HG03280 (cell line): ENCODE measurements around the gene TMEM135.
"Not testable (repeated sequence)": the region's sequence is repeated elsewhere in the genome, so short reads cannot be mapped to it uniquely, and the experiment has no call there.

Source experiments
- ATAC-seq: cut with Tn5 transposase; IDR thresholded peaks from one replicate; pipeline ENCODE4 v1.9.1; 2021; ENCODE audit warnings: mild to moderate bottlenecking, moderate library complexity; ENCODE audit not compliant: unreplicated experiment

Gene TMEM135

DNA sequence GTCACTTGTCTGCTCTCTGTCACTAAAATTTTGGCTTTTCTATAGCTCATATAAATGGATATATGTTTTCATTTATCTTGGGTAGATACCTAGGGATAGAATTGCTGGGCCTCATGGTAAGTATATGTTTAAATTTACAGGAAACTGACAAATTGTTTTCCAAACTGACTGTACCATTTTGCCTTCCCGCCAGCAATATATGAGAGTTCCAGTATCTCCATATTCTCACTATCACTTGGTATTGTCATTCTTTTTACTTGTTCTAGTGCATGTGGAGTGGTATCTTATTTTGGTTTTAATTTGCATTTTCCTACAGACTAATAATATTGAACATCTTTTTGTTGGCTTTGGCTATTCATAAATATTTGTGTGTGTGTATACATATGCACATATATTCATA lies 101.7 kb downstream of the TMEM135 start:
- no peak for ATAC-seq

DNA sequence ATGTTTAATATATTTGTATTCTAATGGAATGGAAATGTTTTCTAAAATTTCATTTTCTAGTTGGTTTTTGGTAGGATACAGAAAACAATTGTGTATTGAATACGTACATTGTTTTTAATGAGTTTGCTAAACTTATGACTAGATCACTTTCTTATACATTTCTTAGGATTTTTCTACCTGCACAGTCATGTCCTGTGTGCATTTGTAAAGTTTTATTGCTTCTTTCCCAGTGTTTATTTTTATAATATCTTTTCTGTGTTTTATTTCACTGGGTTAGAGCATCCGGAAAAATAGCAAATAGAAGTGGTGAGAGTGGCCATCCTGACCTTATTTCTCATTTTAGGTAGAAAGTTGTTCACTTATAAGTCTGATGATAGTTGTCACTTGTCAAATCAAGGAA lies 103.6 kb downstream of the TMEM135 start:
- no peak for ATAC-seq

DNA sequence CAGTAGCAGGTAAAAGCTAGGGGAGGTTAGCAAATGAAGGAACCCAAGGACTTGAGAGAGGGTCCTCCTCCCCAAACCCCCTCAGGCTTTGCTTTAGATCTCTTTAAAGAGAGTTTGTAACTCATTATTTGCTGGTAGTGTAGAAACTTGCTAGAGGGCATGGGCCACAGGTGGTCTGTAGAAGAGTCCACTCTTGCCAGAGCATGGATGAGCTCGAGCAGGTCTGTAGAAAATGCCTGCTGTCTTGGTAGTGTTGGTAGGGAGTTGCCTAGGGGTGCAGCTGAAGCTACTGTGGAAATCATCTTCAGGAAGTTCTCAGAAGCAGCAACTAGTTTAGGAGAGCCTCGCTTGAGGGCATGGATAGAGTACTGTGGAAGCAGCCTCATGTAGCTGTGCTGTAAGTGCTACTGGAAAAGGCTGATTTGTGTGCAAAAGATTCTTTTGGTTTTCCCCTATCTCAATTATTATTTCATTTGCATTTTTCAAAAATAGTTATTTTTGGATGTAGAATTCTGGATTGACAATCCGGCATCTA lies 104.3 kb downstream of the TMEM135 start:
- no peak for ATAC-seq

DNA sequence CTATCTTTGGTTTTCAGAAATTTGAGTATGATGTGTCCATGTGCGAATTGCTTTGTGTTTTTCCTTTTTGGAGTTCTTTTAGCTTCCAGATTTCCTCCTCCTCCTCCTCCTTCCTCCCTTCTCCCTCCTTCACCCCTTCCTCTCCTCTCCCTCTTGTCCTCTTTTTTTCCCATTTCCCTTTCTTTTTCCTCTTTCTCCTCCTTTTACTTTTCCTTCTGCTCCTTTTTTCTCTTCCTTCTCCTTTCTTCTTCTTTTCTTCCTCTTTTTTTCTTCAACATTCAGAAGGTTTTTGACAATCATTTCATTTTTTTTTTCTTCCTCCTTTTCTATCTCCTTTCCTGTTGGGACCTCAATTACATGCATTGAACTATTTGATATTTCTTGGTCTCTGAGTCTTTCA lies 104.9 kb downstream of the TMEM135 start:
- no peak for ATAC-seq

DNA sequence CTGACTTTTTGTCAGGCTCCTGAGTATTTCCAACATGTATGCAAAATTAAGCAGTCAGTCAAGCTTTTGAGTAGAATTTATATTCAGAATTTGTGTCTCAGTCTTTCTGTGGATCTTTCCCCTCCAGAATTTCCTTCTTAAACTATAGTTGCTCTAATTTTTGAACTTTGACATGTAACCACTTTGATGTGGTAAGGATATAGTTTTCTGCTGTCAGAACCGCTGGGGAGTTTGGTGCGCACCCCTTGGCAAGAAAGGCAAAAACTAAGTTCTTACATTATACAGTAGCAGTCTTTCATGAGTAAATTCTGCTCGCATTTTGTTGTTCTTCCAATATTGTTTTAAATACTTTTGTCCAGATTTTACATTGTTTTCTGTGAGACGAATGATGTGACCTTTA lies 105.9 kb downstream of the TMEM135 start:
- no peak for ATAC-seq

DNA sequence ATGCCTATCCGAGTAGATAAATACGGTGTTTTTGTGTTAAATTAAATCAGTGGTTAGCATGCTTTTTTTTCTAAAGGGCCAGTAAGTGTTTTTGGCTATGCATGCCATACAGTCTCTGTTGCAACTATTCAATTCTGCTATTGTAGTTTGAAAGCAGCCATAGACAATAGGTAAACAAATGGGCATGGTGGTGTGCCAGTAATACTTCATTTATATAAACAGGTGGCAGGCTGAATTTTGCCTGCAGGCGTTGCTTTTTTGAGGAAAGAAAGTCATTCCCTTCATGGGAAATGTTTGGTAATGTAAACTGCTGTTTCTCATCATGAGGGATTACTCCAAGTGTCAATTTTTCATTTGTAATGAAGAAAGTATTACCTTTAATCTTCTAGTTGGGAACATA lies 106.5 kb downstream of the TMEM135 start:
- no peak for ATAC-seq

DNA sequence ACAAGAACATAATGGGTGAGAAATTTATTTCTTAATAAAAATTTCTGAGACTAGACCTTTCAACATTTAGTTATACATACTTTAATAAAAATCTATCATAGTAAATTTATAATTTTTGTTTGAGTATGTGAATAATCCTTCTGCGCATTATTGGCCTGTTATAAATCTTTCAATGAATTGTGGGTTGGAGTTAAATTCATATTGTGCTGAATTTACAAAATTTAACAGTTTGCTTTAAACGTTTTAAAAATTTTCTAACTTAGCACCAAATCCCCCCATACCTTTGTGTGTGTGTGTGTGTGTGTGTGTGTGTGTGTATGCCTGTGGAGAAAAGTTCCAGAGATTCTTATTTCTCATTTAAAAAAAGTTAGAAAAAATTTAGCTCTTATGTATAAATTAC lies 111.0 kb downstream of the TMEM135 start:
- ATAC-seq = no peak

DNA sequence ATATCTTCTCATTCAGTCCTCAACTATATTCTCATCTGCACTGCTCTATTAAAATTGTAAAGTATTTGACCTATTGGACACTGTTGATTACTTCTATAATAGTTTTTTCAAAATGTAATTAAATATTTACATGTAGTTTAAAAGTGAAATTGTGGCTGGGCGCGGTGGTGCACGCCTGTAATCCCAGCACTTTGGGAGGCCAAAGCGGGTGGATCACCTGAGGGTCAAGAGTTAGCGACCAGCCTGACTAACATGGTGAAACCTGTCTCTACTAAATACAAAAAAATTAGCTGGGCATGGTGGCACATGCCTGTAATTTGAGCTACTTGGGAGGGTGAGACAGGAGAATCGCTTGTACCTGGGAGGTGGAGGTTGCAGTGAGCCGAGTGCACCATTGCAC lies 112.0 kb downstream of the TMEM135 start:
- ATAC-seq = not testable (repeated sequence)

DNA sequence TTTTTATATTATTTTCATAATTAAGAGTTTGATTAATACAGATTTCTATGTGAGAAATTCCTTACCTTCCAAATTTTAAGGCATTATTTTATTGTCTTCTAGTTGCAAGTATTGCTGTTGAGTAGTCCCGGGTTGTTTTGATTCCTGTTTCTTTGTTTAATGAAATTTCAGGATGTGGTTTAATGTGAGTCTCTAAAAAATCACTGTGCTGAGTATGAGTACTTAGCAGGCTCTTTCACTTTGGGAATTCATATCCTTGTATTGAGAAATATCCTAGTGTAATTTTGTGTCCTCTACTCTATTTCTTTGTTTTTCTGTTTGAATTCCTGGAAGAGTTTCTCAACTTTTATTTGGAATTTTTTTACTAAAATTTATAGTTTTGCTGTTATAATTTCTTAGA lies 113.2 kb downstream of the TMEM135 start:
- ATAC-seq = no peak

DNA sequence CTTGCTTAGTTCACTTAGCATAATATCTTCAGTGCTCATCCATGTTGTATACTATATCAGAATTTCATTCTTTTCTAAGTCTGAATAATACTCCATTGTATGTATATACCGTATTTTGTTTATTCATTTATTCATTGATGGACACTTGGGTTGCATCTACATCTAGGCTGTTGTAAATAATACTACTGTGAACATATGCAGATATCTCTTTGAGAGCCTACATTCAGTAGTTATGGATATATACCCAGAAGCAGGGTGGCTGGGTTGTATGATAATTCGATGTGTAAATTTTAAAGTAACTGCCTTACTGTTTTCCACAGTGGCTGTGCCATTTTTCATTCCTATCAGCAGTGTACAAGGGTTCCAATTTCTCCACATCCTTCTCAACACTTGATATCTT lies 116.5 kb downstream of the TMEM135 start:
- ATAC-seq = no peak

DNA sequence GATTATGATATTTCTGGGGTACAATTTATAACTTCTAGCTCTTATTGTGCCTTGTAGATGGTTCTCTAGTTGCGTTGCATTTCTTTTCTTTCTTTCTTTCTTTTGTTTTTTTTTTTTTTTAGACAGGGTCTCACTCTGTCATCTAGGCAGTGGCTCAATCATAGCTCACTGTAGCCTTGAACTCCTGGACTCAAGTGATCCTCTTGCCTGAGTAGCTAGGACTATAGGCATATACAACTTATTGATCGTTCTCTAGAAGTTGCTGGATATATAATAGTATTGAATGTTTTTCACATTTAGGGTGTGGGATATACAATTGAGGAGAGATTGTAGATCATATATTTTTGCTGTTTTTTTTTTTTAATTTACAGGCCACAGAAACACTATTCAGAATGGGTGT lies 119.2 kb downstream of the TMEM135 start:
- ATAC-seq = no peak

DNA sequence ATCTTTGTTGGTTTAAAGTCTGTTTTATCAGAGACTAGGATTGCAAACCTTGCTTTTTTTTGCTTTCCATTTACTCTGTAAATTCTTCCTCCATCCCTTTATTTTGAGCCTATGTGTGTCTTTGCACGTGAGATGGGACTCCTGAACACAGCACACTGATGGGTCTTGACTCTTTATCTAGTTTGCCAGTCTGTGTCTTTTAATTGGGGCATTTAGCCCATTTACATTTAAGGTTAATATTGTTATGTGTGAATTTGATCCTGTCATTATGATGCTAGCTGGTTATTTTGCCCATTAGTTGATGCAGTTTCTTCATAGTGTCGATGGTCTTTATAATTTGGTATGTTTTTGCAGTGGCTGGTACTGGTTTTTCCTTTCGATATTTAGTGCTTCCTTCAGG lies 131.3 kb downstream of the TMEM135 start:
- not testable (repeated sequence) for ATAC-seq

DNA sequence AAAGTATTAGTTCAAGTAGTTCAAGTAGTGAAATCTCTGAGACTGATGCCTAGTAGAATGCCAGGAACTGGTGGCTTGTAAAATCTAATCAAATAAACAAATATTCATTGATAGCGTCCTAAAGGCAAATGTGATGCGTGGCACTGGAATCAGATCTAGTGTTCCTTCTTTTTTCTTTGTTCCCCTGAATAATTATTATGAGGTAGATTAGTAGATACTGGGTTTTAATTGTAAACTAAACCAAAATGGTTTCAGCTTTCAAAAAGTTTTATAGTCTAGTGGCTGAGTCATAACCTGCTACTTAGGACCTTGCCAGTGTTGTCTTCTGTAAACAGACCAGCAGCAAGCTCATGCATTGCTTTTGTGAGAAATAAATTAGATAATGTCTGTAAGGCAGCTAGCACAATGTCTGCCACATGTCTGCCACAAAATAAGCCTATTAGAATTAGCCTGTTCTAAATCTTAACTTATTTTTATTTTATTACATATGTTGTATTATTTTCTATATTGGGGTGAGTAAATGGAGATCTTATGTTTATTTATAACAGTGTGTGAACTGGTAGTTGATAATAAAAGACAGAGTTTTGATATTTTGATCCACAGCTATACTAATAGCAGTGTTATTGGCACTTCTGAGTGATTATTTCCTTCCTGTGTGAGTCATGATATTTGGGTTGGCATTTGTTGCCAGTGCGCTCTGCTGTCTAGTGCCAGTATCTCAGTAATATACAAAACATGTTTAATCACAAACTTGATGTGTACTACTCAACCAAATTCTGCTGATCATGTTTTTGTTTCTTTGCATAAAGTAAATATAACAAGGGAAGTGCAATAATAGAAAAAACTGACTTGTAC lies 135.7 kb downstream of the TMEM135 start:
- ATAC-seq = no peak

DNA sequence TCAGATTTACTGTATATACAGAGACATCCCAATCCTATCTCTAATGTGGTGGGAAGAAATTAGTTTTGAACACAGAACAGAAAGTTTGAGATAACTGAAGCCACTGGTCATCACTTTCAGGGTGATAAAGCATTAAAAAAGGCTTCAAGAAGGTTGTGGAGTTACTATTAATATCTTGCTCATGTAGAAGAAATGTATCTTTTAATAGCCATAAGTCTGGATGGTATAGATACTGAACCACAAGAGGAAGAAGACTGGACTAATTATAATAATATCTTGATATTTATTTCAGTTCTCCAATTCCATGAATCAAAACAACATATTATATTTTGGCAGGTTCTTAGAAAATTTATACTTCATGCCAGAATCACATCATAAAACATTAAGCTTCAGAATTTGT lies 137.1 kb downstream of the TMEM135 start:
- ATAC-seq = no peak

DNA sequence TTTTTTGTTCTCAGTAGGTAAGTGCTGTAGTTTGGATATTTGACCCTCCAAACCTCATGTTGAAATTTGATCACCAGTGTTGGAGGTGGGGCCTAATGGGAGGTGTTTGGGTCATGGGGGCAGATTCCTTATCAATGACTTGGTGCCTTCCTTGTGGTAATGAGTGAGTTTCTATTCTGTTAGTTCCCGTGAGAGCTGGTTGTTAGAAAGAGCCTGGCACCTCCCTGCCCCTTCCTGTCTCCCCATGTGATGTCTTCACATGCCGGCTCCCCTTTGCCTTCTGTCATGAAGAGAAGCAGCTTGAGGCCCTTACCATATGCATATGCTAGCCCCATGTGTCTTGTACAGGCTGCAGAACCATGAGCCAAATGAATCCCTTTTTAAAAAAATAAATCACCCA lies 138.3 kb downstream of the TMEM135 start:
- ATAC-seq = no peak

DNA sequence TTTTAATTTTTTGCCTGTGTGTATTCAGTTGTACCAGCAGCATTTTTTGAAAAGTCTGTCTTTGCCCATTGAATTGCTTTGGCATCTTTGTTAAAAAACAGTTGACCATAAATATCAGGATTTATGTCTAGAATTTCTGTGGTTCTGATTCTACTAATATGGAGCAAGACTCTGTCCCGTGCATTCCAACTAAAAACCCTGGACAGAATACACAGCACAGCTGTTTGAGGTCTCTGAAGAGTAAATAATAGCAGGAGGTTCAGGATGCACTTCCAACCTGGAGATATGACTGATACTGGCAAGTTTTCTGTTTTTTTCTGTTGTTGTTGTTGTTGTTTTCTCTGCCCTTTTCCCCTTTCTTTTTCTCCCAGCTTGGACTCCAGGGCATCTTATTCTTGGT lies 141.9 kb downstream of the TMEM135 start:
- ATAC-seq = no peak

DNA sequence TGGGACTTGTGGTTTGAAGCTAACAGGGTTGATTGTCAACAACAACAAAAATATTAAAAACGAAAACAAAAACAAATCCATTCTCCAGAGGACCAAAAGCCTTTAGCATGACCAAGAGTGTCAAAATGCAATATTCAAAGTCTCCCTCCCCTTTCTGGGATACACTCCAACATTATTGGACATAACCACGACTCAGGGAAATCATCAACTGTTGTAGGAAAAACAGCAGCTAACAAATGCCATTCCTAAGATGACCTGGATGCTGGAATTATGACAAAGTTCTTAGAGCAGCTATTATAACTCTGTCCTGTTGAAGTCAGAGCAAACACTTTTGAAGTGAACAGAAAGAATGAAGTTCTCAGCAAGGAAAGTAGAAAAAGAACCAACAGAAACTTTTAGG lies 143.0 kb downstream of the TMEM135 start:
- ATAC-seq = no peak

DNA sequence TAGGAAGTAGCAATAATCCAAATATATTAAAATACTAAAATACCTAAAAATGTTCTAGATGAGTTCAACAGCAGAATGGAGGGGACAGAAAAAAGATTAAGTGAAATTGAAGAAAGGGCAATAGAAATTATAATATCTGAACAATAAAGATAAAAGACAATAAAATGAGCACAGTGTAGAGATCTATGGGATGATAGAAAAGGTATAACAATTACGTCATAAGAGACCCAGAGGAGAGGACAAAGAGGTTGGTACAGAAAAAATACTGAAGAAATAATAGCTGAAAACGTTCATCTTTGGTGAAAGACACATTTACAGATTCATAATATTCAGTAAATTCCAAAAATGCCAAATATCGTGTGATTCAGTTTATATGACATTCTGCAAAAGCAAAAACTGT lies 143.4 kb downstream of the TMEM135 start:
- no peak for ATAC-seq

DNA sequence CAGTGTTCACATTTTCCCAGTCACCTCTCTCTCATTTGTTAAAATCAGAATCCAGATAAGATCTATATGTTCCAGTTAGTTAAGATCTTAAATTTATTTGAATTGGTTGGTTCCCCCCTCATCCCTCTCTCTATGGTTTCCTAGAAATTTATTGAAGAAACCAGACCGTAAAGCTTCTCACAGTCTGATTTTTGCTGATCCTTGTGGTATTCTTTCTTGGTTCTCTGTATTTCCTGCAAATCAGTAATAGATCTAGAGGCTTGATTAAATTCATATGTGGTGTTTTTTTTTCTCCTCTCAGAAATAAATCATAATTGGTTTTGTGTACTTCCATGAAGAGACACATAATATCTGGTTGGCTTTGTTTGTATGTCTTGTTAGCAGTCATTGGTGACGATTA lies 147.5 kb downstream of the TMEM135 start:
- ATAC-seq = no peak

DNA sequence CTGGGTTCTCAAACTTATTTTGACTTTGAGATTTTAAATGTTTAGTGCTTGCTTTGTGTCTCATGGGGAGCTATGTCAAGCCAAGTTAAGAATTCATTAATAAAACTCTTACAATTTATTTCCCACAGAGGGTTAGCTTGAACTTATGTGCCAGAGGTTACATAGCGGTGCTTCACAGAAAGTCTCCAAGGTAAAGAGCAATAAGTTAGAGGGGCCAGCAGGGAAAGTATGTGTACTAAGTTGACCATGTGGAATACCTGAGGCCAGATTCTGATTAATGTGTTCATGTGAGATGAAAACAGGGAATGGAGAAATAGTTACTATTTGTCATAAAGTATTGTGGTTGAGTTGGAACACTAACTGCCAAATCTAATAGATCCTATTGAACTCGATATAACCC lies 149.3 kb downstream of the TMEM135 start:
- ATAC-seq = no peak

DNA sequence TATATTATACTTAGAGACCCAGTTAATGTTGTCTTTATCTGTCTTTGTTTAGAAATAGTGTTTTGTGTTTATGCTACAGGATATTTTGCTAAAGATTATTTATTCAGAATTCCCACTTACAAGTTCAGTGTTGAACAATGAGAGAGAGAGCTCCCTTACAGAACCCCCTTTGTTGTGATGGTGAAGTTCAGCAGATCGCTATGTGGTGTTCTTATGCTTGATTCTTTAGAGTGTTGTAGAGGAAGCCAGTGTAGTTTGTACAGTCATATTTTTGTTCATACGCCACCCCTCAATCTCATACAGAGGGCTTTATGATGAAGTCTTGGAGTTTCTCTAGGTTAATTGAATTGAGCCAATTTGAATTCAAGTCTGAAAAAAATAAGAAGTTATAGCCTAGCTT lies 150.2 kb downstream of the TMEM135 start:
- ATAC-seq = no peak

DNA sequence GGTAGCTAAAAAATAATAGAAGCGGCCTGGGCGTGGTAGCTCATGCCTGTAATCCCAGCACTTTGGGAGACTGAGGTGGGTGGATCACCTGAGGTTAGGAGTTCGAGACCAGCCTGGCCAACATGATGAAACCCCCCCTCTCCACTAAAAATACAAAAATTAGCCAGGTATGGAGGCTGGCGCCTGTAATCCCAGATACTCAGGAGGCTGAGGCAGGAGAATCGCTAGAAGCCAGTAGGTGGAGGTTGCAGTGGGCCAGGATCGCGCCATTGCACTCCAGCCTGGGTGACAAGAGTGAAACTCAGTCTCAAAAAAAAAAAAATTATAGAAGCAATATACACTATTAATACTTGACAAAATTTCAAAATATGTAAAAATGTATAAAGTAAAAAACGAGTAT lies 150.7 kb downstream of the TMEM135 start:
- not testable (repeated sequence) for ATAC-seq

DNA sequence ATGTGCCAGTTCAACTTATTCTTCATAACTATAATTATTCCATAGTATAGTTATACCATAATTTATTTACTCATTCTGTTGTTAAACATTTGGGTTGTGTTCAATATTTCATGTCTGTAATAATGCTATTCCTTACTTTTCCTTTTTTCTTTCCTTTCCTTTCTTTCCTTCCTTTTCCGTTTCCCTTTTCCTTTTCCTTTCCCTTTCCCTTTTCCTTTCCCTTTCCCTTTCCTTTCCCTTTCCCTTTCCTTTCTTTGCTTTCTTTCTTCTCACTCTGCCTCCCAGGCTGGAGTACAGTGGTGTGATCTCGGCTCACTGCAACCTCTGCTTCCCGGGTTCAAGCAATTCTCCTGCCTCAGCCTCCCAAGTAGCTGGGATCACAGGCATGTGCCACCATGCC lies 151.2 kb downstream of the TMEM135 start:
- not testable (repeated sequence) for ATAC-seq
